Measurements from ENCODE around the gene USP9Y. TPM values are rescaled to one million over a fixed set of nuclear protein-coding genes. Genes with fewer than 3 reads are reported as not detected.
"Not testable (repeated sequence)": the region's sequence is repeated elsewhere in the genome, so short reads cannot be mapped to it uniquely, and the experiment has no call there.

The USP9Y gene
- total RNA-seq (not detected), polyA plus RNA-seq (67.7 TPM)
- long read RNA-seq, donor 1 = 0 reads
- long read RNA-seq, donor 2 = 0 reads
- long read RNA-seq, donor 3, transcript USP9Y-204 (2 exons, 2,410 nt) = major isoform, 7 of 25 reads
- long read RNA-seq, donor 3, partial matches to known transcripts = 18 of 25 reads
- long read RNA-seq, donor 3, other reads (novel, unspliced or antisense) = 0 of 25 reads
- long read RNA-seq, donor 4 = 0 reads
- long read RNA-seq, donor 5 = 0 reads
- long read RNA-seq, donor 6, transcript USP9Y-204 (2 exons, 2,410 nt) = major isoform, 7 of 7 reads
- long read RNA-seq, donor 6, partial matches to known transcripts = 0 of 7 reads
- long read RNA-seq, donor 6, other reads (novel, unspliced or antisense) = 0 of 7 reads
- long read RNA-seq, donor 7 = 0 reads
- long read RNA-seq, donor 8, partial matches to known transcripts = 7 of 8 reads
- long read RNA-seq, donor 8, other reads (novel, unspliced or antisense) = 0 of 8 reads
- long read RNA-seq, donor 9 = 0 reads
- long read RNA-seq, donor 10, partial matches to known transcripts = 0 of 1 reads
- long read RNA-seq, donor 10, other reads (novel, unspliced or antisense) = 0 of 1 reads

DNA sequence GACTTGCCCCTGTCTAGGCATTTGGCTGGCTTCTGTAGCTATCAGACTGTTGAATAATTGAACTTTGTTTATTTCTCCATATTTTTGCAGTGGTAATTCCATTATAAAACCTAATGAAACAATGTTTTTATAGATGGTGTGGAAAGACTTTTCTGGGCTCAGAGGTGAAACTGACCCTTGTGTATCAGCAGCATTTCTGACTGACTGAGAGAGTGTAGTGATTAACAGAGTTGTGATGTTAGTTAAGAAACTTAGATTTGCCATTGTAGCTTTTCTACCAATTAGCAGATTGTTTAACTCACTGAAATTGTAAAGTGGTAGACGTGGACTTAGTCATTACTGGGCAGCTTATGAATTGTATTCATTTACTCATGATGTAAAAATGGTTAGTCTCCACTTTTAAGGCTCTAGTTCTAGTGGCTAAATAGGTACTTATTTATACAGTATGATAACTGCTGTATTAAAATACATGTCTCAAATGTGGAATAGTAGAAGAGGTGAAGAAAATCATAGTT lies at the start of gene USP9Y:
USP9Y (plus strand) TSS at position 51 of the 515 bp plus-strand sequence. CDS start 8,217 bp downstream, outside the sequence.
- no peaks in the 10 kb centered on the region for H3K27me3 ChIP-seq (ENCODE audit: control insufficient read depth in 2 of 2, insufficient read depth in 1 of 2, low read length in 1 of 2)
- 100% methylated on average over 1 of the region's 1 CpG for WGBS
- no peaks in the 10 kb centered on the region for H3K9me3 ChIP-seq (ENCODE audit: control insufficient read depth in 2 of 2, insufficient read depth in 1 of 2, low read length in 1 of 2)
- H3K4me3 ChIP-seq (ENCODE audit: low read length in 2 of 2) = no peak within 1 kb of the TSS
- peaks cover 0 to 15% of the 10 kb centered on the region in 2 donors for H3K36me3 ChIP-seq (ENCODE audit: control insufficient read depth in 2 of 2, insufficient read depth in 2 of 2, low read length in 1 of 2)
- H3K27ac ChIP-seq (ENCODE audit: low read depth in 1 of 2, low read length in 1 of 2) = no peak within 1 kb of the TSS
- no peaks in the 10 kb centered on the region for H3K4me1 ChIP-seq (ENCODE audit: control insufficient read depth in 2 of 2, insufficient read depth in 2 of 2, low read length in 2 of 2)
- DNase-seq (ENCODE audit: low read depth in 6 of 9, low spot score in 9 of 9) = no peak

GRCh38 chrY:12651621-12652036 lies 49.4 kb upstream of the USP9Y start:
- Histone ChIP-seq H3K27ac (ENCODE audit: low read depth in 1 of 2, low read length in 1 of 2) (no peak overlapping the region), H3K9me3 (ENCODE audit: control insufficient read depth in 2 of 2, insufficient read depth in 1 of 2, low read length in 1 of 2) (no peaks in the 10 kb centered on the region), H3K4me1 (ENCODE audit: control insufficient read depth in 2 of 2, insufficient read depth in 2 of 2, low read length in 2 of 2) (no peaks in the 10 kb centered on the region), H3K36me3 (ENCODE audit: control insufficient read depth in 2 of 2, insufficient read depth in 2 of 2, low read length in 1 of 2) (no peaks in the 10 kb centered on the region), H3K27me3 (ENCODE audit: control insufficient read depth in 2 of 2, insufficient read depth in 1 of 2, low read length in 1 of 2) (no peaks in the 10 kb centered on the region), H3K4me3 (ENCODE audit: low read length in 2 of 2) (no peak overlapping the region)
- DNase-seq (ENCODE audit: low read depth in 6 of 9, low spot score in 9 of 9) = no peak
- WGBS = 90% methylated on average over 4 of the region's 4 CpGs

- under 1% methylated on average over 41 of the region's 41 CpGs for WGBS
- Histone ChIP-seq H3K27me3 (ENCODE audit: control insufficient read depth in 2 of 2, insufficient read depth in 1 of 2, low read length in 1 of 2) (no peaks in the 10 kb centered on the region), H3K27ac (ENCODE audit: low read depth in 1 of 2, low read length in 1 of 2) (peak overlapping the region in 1 of 2 donors; percentile 95), H3K4me3 (ENCODE audit: low read length in 2 of 2) (peak overlapping the region in 1 of 2 donors; percentile 69), H3K36me3 (ENCODE audit: control insufficient read depth in 2 of 2, insufficient read depth in 2 of 2, low read length in 1 of 2) (no peaks in the 10 kb centered on the region), H3K4me1 (ENCODE audit: control insufficient read depth in 2 of 2, insufficient read depth in 2 of 2, low read length in 2 of 2) (no peaks in the 10 kb centered on the region), H3K9me3 (ENCODE audit: control insufficient read depth in 2 of 2, insufficient read depth in 1 of 2, low read length in 1 of 2) (no peaks in the 10 kb centered on the region)
- DNase-seq (ENCODE audit: low read depth in 6 of 9, low spot score in 9 of 9) = peak in 5 of 9 donors; percentile 30 to 79 (median 67)
Measured at GRCh38 chrY:12661745-12662681, 39.0 kb upstream of the USP9Y start.

GRCh38 chrY:12662745-12663591 lies 38.1 kb upstream of the USP9Y start:
- no peaks in the 10 kb centered on the region for H3K27me3 ChIP-seq (ENCODE audit: control insufficient read depth in 2 of 2, insufficient read depth in 1 of 2, low read length in 1 of 2)
- no peaks in the 10 kb centered on the region for H3K36me3 ChIP-seq (ENCODE audit: control insufficient read depth in 2 of 2, insufficient read depth in 2 of 2, low read length in 1 of 2)
- H3K4me3 ChIP-seq (ENCODE audit: low read length in 2 of 2) = peak overlapping the region in 1 of 2 donors; percentile 69
- DNase-seq (ENCODE audit: low read depth in 6 of 9, low spot score in 9 of 9) = peak in 5 of 9 donors; percentile 9 to 48 (median 25)
- H3K4me1 ChIP-seq (ENCODE audit: control insufficient read depth in 2 of 2, insufficient read depth in 2 of 2, low read length in 2 of 2) = no peaks in the 10 kb centered on the region
- H3K27ac ChIP-seq (ENCODE audit: low read depth in 1 of 2, low read length in 1 of 2) = peak overlapping the region in 1 of 2 donors; percentile 92
- H3K9me3 ChIP-seq (ENCODE audit: control insufficient read depth in 2 of 2, insufficient read depth in 1 of 2, low read length in 1 of 2) = no peaks in the 10 kb centered on the region
- under 1% methylated on average over 40 of the region's 40 CpGs for WGBS

DNA sequence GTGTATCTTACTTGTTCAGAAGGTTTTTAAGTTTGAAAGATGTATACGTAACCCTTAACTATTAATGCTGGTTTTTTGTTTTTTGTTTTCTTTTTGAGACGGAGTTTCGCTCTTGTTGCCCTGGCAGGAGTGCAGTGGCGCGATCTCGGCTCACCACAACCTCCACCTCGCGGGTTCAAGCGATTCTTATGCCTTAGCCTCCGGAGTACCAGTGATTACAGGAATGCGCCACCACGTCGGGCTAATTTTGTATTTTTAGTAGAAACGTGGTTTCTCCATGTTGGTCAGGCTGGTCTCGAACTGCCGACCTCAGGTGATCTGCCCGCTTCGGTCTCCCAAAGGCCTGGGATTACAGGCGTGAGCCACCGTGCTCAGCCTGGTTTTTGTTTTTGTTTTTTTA lies 37.2 kb upstream of the USP9Y start:
- H3K36me3 ChIP-seq (ENCODE audit: control insufficient read depth in 2 of 2, insufficient read depth in 2 of 2, low read length in 1 of 2); H3K27me3 ChIP-seq (ENCODE audit: control insufficient read depth in 2 of 2, insufficient read depth in 1 of 2, low read length in 1 of 2); H3K9me3 ChIP-seq (ENCODE audit: control insufficient read depth in 2 of 2, insufficient read depth in 1 of 2, low read length in 1 of 2); H3K4me1 ChIP-seq (ENCODE audit: control insufficient read depth in 2 of 2, insufficient read depth in 2 of 2, low read length in 2 of 2); DNase-seq (ENCODE audit: low read depth in 6 of 9, low spot score in 9 of 9): not testable (repeated sequence)
- WGBS = 40% methylated on average over 20 of the region's 20 CpGs
- peak overlapping the region in 1 of 2 donors; percentile 42 for H3K27ac ChIP-seq (ENCODE audit: low read depth in 1 of 2, low read length in 1 of 2)
- H3K4me3 ChIP-seq (ENCODE audit: low read length in 2 of 2) = peak overlapping the region in 1 of 2 donors; percentile 37

GRCh38 chrY:12678111-12678510 lies 22.9 kb upstream of the USP9Y start:
- Histone ChIP-seq H3K36me3 (ENCODE audit: control insufficient read depth in 2 of 2, insufficient read depth in 2 of 2, low read length in 1 of 2) (peaks cover 0 to 8% of the 10 kb centered on the region in 2 donors), H3K27ac (ENCODE audit: low read depth in 1 of 2, low read length in 1 of 2) (no peak overlapping the region), H3K27me3 (ENCODE audit: control insufficient read depth in 2 of 2, insufficient read depth in 1 of 2, low read length in 1 of 2) (no peaks in the 10 kb centered on the region), H3K9me3 (ENCODE audit: control insufficient read depth in 2 of 2, insufficient read depth in 1 of 2, low read length in 1 of 2) (peaks cover 0 to 1% of the 10 kb centered on the region in 2 donors), H3K4me3 (ENCODE audit: low read length in 2 of 2) (no peak overlapping the region), H3K4me1 (ENCODE audit: control insufficient read depth in 2 of 2, insufficient read depth in 2 of 2, low read length in 2 of 2) (no peaks in the 10 kb centered on the region)
- DNase-seq (ENCODE audit: low read depth in 6 of 9, low spot score in 9 of 9) = no peak
- 97% methylated on average over 2 of the region's 2 CpGs for WGBS

- 96% methylated on average over 2 of the region's 2 CpGs for WGBS
- Histone ChIP-seq H3K4me1 (ENCODE audit: control insufficient read depth in 2 of 2, insufficient read depth in 2 of 2, low read length in 2 of 2) (no peaks in the 10 kb centered on the region), H3K4me3 (ENCODE audit: low read length in 2 of 2) (no peak overlapping the region), H3K27me3 (ENCODE audit: control insufficient read depth in 2 of 2, insufficient read depth in 1 of 2, low read length in 1 of 2) (no peaks in the 10 kb centered on the region), H3K36me3 (ENCODE audit: control insufficient read depth in 2 of 2, insufficient read depth in 2 of 2, low read length in 1 of 2) (peaks cover 0 to 5% of the 10 kb centered on the region in 2 donors), H3K9me3 (ENCODE audit: control insufficient read depth in 2 of 2, insufficient read depth in 1 of 2, low read length in 1 of 2) (peaks cover 0 to 1% of the 10 kb centered on the region in 2 donors), H3K27ac (ENCODE audit: low read depth in 1 of 2, low read length in 1 of 2) (no peak overlapping the region)
- DNase-seq (ENCODE audit: low read depth in 6 of 9, low spot score in 9 of 9) = no peak
Measured at GRCh38 chrY:12681535-12681934, 19.5 kb upstream of the USP9Y start.

DNA sequence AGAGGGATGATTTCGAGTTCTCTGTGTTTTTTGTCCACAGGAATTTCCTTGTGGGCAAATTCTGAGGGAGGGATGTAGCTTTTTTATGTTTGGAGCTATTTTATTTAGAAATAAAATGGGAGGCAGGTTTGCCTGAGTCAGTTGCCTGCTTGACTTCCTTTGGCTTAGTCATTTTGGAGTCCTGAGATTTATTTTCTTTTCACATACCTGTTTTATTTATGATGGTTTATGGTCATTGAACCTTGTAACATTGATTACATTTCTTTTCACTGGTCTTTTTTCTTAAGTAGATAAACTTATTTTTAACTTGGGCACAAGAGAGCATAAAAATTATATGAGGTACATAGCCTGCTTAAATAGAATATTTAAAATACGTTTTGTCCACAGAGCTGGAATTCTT lies 12.7 kb upstream of the USP9Y start:
- WGBS = 97% methylated on average over 2 of the region's 2 CpGs
- no peaks in the 10 kb centered on the region for H3K27me3 ChIP-seq (ENCODE audit: control insufficient read depth in 2 of 2, insufficient read depth in 1 of 2, low read length in 1 of 2)
- peaks cover 0 to 15% of the 10 kb centered on the region in 2 donors for H3K36me3 ChIP-seq (ENCODE audit: control insufficient read depth in 2 of 2, insufficient read depth in 2 of 2, low read length in 1 of 2)
- no peak overlapping the region for H3K27ac ChIP-seq (ENCODE audit: low read depth in 1 of 2, low read length in 1 of 2)
- no peak for DNase-seq (ENCODE audit: low read depth in 6 of 9, low spot score in 9 of 9)
- H3K4me1 ChIP-seq (ENCODE audit: control insufficient read depth in 2 of 2, insufficient read depth in 2 of 2, low read length in 2 of 2) = no peaks in the 10 kb centered on the region
- no peak overlapping the region for H3K4me3 ChIP-seq (ENCODE audit: low read length in 2 of 2)
- peaks cover 0 to 2% of the 10 kb centered on the region in 2 donors for H3K9me3 ChIP-seq (ENCODE audit: control insufficient read depth in 2 of 2, insufficient read depth in 1 of 2, low read length in 1 of 2)
